Activated CD8-positive, alpha-beta memory T cell treated with anti-CD3 and anti-CD28 coated beads, Interleukin-2, amount 10 ng/mL, durations not matched to agents 7 days and 5 days (primary cell): ENCODE measurements around the gene CD99L2. TPM values are rescaled to one million over a fixed set of nuclear protein-coding genes. Genes with fewer than 3 reads are reported as not detected.

Experiments
- ATAC-seq: fragments of 150-1000 bp; cut with Tn5 transposase; one replicate; pipeline ENCODE4 v1.10.0; 2021; ENCODE audit warnings: moderate library complexity
- CTCF ChIA-PET: fragments of 350-600 bp; sonication (Branson Sonifier 250); formaldehyde crosslinking; loops from one replicate; lab custom pipeline; 2021; ENCODE audit warnings: antibody characterized with exemption; lab: Charles Lee
- DNase-seq: peaks from one replicate; pipeline ENCODE4 v3.0.0-alpha.2; 2020
- H3K27ac Mint-ChIP-seq: one replicate; pipeline ENCODE4 v1.8.0; 2021; ENCODE audit warnings: mild to moderate bottlenecking, mixed read lengths
- H3K27me3 Mint-ChIP-seq: one replicate; pipeline ENCODE4 v1.8.0; 2021; ENCODE audit warnings: mixed read lengths
- H3K36me3 Mint-ChIP-seq: one replicate; pipeline ENCODE4 v1.8.0; 2021; ENCODE audit warnings: mild to moderate bottlenecking, mixed read lengths
- H3K4me1 Mint-ChIP-seq: one replicate; pipeline ENCODE4 v1.8.0; 2021; ENCODE audit warnings: mixed read lengths
- H3K4me3 Mint-ChIP-seq: one replicate; pipeline ENCODE4 v1.8.0; 2021; ENCODE audit warnings: mild to moderate bottlenecking, moderate library complexity, mixed read lengths
- H3K9me3 Mint-ChIP-seq: one replicate; pipeline ENCODE4 v1.8.0; 2022; ENCODE audit warnings: low read depth, mixed read lengths
- total RNA-seq, 2 experiments: library from RNA; stranded (reverse); gene quantifications; one replicate each; pipeline ENCODE4 v1.2.3, GENCODE V29; 2021

Gene CD99L2
- total RNA-seq, 2 experiments from 2014 or later: 16.8 to 21.2 TPM

DNA sequence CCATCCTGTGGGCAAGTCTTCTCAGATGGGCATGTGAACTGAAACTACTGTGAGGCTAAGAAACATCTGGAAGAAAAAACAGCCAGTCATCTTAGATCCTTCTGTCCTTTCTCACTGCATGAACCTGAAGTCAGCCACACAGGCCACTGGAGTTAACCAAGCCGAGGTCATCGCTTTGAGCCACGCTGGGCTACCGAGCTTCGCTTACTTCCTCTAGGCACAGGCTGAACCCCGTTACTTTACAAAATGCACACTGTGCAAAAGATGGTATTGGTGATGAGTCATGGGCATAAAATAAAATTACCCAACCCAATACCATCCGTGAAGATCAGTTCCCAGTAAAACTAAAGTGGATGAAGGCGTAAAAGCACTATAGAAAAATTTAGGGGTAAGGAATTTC lies 119.1 kb downstream of the CD99L2 start:
- CTCF ChIA-PET: no interaction called here
- Mint-ChIP-seq H3K4me1 (peaks cover 8% of the 10 kb centered on the region), H3K27me3 (no peaks in the 10 kb centered on the region), H3K27ac (no peak overlapping the region), H3K9me3 (no peaks in the 10 kb centered on the region), H3K36me3 (no peaks in the 10 kb centered on the region), H3K4me3 (no peak overlapping the region)
- ATAC-seq: no peak
- no peak for DNase-seq

DNA sequence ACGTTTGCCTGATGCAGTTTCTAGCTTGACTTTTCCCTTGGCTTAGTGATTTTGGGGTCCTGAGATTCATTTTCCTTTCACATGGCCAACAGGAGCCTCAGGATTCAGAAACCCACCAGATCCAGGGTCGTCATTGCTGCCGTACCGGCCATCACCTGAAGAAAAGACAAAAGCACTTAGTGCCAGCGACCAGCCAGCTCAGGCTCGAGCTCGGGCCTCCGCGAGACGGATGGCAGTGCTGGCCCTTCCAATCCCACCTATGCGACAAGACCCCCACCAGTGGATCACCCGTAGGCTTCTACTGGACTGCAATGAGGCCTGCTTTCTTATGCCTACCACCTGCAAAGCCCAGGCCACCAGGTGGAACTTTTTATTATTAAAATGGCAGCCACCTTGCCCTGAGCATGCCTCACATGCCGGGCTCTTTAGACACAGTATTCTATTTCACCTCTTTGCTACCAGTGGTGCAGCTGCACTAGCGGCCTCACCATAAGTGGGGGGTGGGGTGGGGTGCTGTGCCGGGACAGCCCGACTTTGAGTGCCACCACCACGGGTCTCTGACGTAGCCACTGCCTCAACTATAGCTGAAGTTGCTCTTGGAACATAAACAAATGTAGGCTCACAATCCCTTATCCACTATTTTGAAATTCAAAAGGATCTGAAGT lies 121.0 kb downstream of the CD99L2 start:
- ATAC-seq (no peak), DNase-seq (no peak)
- Mint-ChIP-seq H3K4me3 (no peak overlapping the region), H3K27ac (no peak overlapping the region), H3K36me3 (no peaks in the 10 kb centered on the region), H3K27me3 (no peaks in the 10 kb centered on the region), H3K9me3 (no peaks in the 10 kb centered on the region), H3K4me1 (peaks cover 8% of the 10 kb centered on the region)
- CTCF ChIA-PET: no interaction called here

DNA sequence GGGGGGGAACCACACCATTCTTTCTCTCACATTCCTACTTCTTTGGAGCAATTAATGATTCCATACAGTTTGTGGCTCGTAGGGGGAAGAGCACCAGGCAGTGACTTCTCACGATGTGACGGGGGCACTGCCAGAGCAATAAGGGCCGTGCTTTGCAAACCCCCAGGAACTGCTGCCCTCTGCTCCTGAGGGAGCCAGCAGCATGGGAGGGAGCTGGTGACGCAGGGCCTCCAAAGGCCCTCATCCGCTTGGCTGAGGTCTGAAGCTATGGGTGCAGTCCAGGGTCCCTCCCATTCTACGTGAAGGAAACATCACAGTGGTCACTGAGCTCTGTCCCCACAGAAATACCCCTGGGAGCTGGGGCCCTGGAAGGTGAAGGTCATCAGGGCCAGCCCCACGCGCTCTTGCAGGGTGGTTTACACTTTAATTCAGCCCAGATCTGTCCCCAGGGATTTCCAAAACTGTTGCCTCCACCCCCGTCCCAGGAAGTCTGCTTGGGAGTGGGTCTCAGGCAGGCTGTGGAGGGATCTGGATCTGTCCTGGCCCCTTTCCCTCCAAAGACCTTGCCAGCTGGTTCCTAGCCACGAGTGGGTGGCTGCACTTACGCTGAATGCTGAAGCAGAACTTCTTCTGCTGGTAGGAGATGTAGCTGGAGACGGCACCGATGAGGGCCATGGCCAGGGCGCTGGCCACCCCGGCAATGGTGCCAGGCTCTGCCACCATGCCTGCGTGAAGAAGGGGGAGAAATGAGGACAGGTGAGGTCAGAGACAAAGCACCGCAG lies 122.7 kb downstream of the CD99L2 start:
- no peak overlapping the region for H3K4me3 Mint-ChIP-seq
- DNase-seq: no peak
- no peak for ATAC-seq
- H3K4me1 Mint-ChIP-seq: peaks cover 8% of the 10 kb centered on the region
- H3K27ac Mint-ChIP-seq: no peak overlapping the region
- H3K9me3 Mint-ChIP-seq: no peaks in the 10 kb centered on the region
- CTCF ChIA-PET: interaction anchor here (1.0 to 1.2 kb wide), 2 partner anchors 306 to 307 kb away, joined by 3 to 7 read pairs; no protein-coding TSS in a partner anchor
- no peaks in the 10 kb centered on the region for H3K27me3 Mint-ChIP-seq
- H3K36me3 Mint-ChIP-seq: no peaks in the 10 kb centered on the region

DNA sequence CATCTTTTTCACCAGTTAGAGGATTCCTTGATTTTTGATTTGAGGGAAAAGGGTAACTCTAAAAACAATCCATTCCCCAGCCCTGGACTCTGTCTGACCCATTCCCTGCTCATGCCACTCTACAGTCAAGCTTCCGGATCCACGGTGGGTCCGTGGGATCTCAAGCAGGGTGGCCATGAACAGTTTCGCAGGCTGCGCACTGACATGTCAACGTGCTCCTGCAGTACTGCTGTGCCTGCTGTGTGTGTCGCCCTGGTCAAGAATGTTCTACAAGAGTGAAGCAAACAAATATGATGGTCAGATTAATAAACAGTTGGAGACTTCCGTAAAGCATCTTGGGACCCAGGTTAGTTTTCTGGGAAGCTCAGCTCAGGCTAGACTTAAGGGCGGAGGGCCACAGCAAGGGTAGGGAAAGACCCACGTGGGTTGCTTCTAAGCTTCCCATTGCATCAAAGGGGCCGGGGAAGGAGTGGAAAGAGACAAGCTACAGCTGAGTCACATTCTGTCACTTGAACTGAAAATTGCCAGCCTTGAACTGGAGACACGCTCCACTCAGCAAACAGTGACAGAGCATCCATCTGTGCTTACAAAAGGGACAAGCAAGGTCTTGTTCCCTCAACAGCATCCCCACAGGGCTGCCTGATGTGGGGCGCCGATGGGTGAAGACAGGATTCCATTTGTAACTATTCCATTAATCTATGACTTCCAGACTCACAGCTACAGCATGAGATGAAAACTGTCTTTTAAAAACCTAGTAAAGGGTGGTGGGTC lies 123.5 kb downstream of the CD99L2 start:
- DNase-seq: no peak
- Mint-ChIP-seq H3K27me3 (no peaks in the 10 kb centered on the region), H3K9me3 (no peaks in the 10 kb centered on the region), H3K36me3 (no peaks in the 10 kb centered on the region), H3K27ac (no peak overlapping the region), H3K4me1 (peaks cover 8% of the 10 kb centered on the region), H3K4me3 (no peak overlapping the region)
- no peak for ATAC-seq
- CTCF ChIA-PET: interaction anchor here (1.2 kb wide), 1 partner anchor 307 kb away, joined by 7 read pairs; no protein-coding TSS in a partner anchor

DNA sequence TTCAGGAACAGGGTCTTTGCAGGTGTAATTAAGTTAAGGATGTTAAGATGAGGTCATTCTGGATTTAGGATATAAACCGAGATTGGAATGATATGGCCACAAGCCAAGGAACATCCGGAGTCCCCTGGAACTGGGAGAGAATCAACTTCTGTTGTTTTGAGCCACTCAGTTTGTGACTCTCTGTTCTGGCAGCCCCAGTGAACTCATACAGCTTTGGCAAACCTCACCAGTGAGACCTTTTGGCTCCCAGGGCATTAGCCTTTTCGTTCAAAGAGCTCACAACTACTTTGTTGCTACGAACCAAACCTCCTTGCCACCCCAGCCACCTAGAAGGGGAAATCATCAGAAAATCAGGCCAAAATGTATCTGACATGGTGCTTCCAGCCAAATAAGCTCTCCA lies 124.8 kb downstream of the CD99L2 start:
- no peak for DNase-seq
- Mint-ChIP-seq H3K4me3 (no peak overlapping the region), H3K9me3 (no peaks in the 10 kb centered on the region), H3K4me1 (no peaks in the 10 kb centered on the region), H3K27me3 (no peaks in the 10 kb centered on the region), H3K36me3 (no peaks in the 10 kb centered on the region), H3K27ac (no peak overlapping the region)
- ATAC-seq: no peak
- CTCF ChIA-PET: interaction anchor here (2.0 kb wide), 1 partner anchor 25 kb away, joined by 5 read pairs; no protein-coding TSS in a partner anchor

DNA sequence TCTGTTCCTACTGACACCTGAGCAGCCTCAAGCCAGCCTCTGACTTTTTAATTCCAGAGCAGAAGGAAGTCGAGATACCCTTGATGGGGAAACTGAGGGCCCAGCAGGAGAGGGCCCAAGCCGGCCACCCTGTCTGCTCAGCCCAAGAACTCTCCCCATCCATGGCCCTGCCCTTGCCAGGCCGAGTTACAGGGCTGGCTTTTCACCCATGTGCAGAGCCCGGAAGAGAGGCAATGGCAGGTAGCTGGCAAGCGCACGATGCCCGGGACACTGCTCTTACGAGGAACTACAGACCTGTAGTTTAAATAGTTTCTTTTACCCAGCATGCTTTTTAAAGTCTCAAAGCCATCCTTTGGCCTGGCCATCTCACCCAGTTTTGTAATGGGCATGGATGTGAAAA lies 125.4 kb downstream of the CD99L2 start:
- Mint-ChIP-seq H3K4me1 (peaks cover under 1% of the 10 kb centered on the region), H3K36me3 (no peaks in the 10 kb centered on the region), H3K27ac (no peak overlapping the region), H3K4me3 (no peak overlapping the region), H3K27me3 (no peaks in the 10 kb centered on the region), H3K9me3 (no peaks in the 10 kb centered on the region)
- CTCF ChIA-PET: interaction anchor here (1.3 to 2.7 kb wide), 5 partner anchors 8 to 309 kb away, joined by 3 to 77 read pairs (median 3); no protein-coding TSS in a partner anchor
- no peak for ATAC-seq
- DNase-seq: no peak

DNA sequence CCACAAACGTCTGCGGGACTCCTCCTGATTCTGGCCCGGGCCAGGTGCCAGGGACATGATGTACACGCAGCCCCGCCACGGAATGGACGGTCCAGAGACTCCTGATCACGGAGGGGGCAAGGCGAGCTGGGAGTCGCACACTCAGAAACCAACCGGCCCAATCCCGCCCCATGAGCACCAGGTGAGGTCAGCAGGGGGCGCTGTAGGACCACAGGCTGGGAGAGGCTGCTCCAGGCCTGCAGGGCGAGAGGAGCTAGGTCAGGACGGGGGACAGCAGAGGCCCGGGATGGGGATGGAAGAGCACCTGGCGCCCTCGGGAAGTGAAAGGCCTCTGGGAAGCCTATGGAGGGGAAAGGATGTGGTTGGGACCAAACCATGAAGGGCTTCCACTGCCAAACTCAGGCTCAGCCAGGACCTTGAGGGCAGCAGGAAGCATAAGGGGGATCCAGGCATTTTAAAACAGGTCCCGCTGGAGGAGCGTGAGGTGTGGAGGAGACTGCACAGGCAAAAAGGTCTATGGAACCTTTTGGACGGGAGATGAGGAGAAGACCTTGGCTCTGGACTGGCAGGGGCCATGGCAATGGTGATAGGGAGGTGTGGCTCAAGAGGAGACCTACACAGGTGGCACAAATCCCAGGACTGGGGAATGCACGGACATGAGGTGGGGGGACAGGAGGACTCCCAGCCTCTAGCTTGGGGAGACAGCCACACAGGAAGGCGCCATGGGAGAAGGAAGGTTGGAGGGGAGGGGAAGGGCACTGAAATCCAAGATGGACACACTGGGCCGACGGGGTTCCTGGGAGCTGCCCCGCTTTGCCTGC lies 126.1 kb downstream of the CD99L2 start:
- no peaks in the 10 kb centered on the region for H3K27me3 Mint-ChIP-seq
- H3K27ac Mint-ChIP-seq: no peak overlapping the region
- peak; percentile 91 for ATAC-seq
- no peak overlapping the region for H3K4me3 Mint-ChIP-seq
- no peaks in the 10 kb centered on the region for H3K9me3 Mint-ChIP-seq
- DNase-seq: peak; percentile 78
- CTCF ChIA-PET: interaction anchor here (0.6 to 2.7 kb wide), 18 partner anchors 9 to 588 kb away, joined by 3 to 77 read pairs (median 3); no protein-coding TSS in a partner anchor
- no peaks in the 10 kb centered on the region for H3K36me3 Mint-ChIP-seq
- H3K4me1 Mint-ChIP-seq: peaks cover 5% of the 10 kb centered on the region

DNA sequence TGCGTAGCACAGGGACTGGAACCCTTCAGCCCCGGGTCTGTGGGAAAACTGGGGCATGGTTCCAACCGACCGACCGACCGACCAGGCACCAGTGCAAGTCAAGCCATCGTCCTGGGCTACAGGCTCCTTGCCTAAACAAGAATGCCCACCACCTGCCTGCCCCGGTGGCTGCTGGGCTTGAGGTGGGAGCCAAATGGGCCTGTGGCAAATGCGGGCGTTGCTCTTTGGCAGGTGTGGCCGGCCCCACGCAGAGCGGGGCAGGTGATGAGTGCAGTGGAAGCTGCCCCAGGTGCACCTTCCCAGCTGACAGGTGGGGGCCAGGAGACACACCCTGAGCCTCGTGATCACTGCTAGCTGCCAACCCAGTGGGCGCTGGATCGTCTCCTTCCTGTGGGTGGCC lies 127.4 kb downstream of the CD99L2 start:
- Mint-ChIP-seq H3K4me1 (peaks cover 5% of the 10 kb centered on the region), H3K27ac (no peak overlapping the region), H3K4me3 (no peak overlapping the region), H3K36me3 (no peaks in the 10 kb centered on the region), H3K27me3 (no peaks in the 10 kb centered on the region), H3K9me3 (no peaks in the 10 kb centered on the region)
- ATAC-seq: no peak
- CTCF ChIA-PET: interaction anchor here (0.7 to 2.7 kb wide), 3 partner anchors 220 to 589 kb away, joined by 3 to 77 read pairs (median 5); no protein-coding TSS in a partner anchor
- no peak for DNase-seq

DNA sequence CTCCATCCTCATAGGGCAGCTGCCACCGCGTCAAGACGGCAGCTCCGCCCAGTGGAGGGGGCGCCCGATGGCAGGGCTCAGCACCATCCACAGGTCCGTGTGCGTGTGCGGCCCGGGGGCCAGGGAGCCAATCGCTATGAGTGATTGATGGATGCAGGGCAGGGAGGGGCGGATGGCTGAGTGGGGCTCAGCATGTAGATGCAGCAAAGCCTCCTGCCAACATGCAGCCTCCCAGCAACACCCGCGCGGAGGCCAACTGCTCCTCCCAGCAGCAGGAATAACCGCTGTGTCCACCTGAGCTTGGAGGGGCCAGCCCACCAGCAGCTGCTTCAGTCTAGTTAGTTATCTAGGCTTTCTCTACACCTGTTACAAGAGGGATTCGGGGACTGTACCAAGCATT lies 127.8 kb downstream of the CD99L2 start:
- no peaks in the 10 kb centered on the region for H3K36me3 Mint-ChIP-seq
- ATAC-seq (no peak), DNase-seq (no peak)
- CTCF ChIA-PET: interaction anchor here (0.7 to 2.7 kb wide), 2 partner anchors 221 to 312 kb away, joined by 3 to 77 read pairs; no protein-coding TSS in a partner anchor
- peaks cover 5% of the 10 kb centered on the region for H3K4me1 Mint-ChIP-seq
- H3K27me3 Mint-ChIP-seq: no peaks in the 10 kb centered on the region
- H3K27ac Mint-ChIP-seq: no peak overlapping the region
- no peaks in the 10 kb centered on the region for H3K9me3 Mint-ChIP-seq
- no peak overlapping the region for H3K4me3 Mint-ChIP-seq

DNA sequence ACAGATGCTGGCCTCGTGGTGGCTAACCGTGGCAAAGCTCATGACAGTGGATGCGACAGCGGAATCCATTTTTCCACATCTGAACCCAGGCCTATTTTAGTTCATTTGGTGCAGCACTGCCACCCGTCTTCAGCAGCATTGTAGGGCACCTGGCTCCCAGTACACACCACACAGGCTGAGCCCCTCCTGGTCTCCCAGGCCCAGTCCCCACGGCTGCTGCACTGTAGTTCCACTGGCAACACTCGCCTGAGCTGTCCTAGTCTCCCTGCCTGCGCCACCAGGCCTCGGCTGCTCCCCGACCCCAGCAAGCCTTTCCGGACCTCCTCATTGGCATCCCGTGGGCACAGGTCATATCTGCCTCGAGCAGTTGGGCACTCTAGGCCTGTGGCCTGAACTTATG lies 129.1 kb downstream of the CD99L2 start:
- H3K4me3 Mint-ChIP-seq: no peak overlapping the region
- no peaks in the 10 kb centered on the region for H3K27me3 Mint-ChIP-seq
- no peaks in the 10 kb centered on the region for H3K9me3 Mint-ChIP-seq
- DNase-seq: no peak
- H3K4me1 Mint-ChIP-seq: peaks cover 5% of the 10 kb centered on the region
- H3K36me3 Mint-ChIP-seq: no peaks in the 10 kb centered on the region
- CTCF ChIA-PET: interaction anchor here (0.8 kb wide), 1 partner anchor 11 kb away, joined by 3 read pairs; no protein-coding TSS in a partner anchor
- no peak for ATAC-seq
- H3K27ac Mint-ChIP-seq: no peak overlapping the region

DNA sequence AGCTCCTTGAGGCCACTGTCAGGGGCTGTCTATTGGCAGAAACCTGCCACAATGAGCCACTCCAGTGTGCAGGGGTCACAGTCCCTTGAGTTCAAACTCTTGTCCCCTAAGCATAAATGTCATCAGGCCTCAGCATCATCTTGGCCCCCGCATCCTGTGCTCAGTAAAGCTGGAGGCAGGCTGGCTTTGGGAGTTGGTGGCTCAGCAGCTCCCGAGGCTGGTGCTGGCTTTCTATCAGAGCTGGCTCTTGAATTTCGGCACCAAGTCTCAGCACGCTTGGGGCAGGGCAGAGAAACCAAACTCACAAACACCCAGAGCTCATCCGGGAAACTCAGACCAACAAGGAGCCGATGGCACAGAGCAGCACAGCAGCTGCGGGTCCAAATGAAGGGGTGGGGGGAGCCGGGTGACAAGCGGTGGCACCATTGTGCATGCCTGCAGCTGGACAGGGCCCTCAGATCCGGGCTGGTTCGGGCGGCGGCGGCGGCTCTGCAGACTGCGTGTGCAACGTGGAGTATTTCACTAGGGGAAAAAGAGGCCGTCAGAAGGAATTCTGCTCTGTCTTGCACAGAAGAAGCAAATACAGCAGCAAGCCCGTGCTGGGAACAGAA lies 129.8 kb downstream of the CD99L2 start:
- Mint-ChIP-seq H3K4me1 (peaks cover 5% of the 10 kb centered on the region), H3K27me3 (no peaks in the 10 kb centered on the region), H3K4me3 (no peak overlapping the region), H3K27ac (no peak overlapping the region), H3K9me3 (no peaks in the 10 kb centered on the region), H3K36me3 (no peaks in the 10 kb centered on the region)
- DNase-seq: no peak
- ATAC-seq: no peak
- CTCF ChIA-PET: interaction anchor here (0.8 kb wide), 1 partner anchor 10 kb away, joined by 3 read pairs; no protein-coding TSS in a partner anchor

DNA sequence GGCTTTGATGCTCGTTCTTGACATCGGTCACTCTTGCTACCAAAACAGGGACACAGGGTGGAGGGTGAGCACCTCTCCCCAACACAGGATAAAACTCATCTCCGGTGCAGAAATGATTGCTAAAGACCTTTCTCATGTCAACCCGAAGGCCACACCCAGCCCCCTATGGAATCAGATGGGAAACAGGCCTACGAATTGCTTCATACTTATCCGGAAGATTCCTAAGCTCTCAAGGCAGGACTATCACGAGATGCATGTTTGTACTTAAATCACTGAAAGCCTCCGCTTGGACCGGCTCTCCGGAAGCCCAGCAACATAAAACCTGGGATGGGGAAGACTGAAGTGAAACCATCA lies 130.4 kb downstream of the CD99L2 start:
- Mint-ChIP-seq H3K4me1 (peaks cover 5% of the 10 kb centered on the region), H3K27ac (no peak overlapping the region), H3K9me3 (no peaks in the 10 kb centered on the region), H3K4me3 (no peak overlapping the region), H3K36me3 (no peaks in the 10 kb centered on the region), H3K27me3 (no peaks in the 10 kb centered on the region)
- DNase-seq (no peak), ATAC-seq (no peak)
- CTCF ChIA-PET: no interaction called here
